ENCODE measurements around the gene DLGAP1.

The DLGAP1 gene

GRCh38 chr18:3525870-3526420, 929.2 kb downstream of the DLGAP1 start:
- DNase-seq (ENCODE audit: low spot score), result peak; percentile 20

GRCh38 chr18:3524706-3525105, 930.4 kb downstream of the DLGAP1 start:
- no peak for DNase-seq (ENCODE audit: low spot score)

- DNase-seq (ENCODE audit: low spot score), result peak; percentile 29
Observed at GRCh38 chr18:3520230-3521085, 934.6 kb downstream of the DLGAP1 start.

- no peak for DNase-seq (ENCODE audit: low spot score)
Observed at GRCh38 chr18:3514312-3515216, 940.5 kb downstream of the DLGAP1 start.

- no peak for DNase-seq (ENCODE audit: low spot score)
Observed at GRCh38 chr18:3513481-3513880, 941.6 kb downstream of the DLGAP1 start.

GRCh38 chr18:3511980-3512379, 943.1 kb downstream of the DLGAP1 start:
- no peak for DNase-seq (ENCODE audit: low spot score)

- DNase-seq (ENCODE audit: low spot score), result no peak
Observed at GRCh38 chr18:3510896-3511295, 944.2 kb downstream of the DLGAP1 start.

- no peak for DNase-seq (ENCODE audit: low spot score)
Observed at GRCh38 chr18:3510024-3510423, 945.1 kb downstream of the DLGAP1 start.

GRCh38 chr18:3508576-3509549, 946.2 kb downstream of the DLGAP1 start:
- DNase-seq (ENCODE audit: low spot score), result no peak

GRCh38 chr18:3504637-3505036, 950.5 kb downstream of the DLGAP1 start:
- no peak for DNase-seq (ENCODE audit: low spot score)

- no peak for DNase-seq (ENCODE audit: low spot score)
Observed at GRCh38 chr18:3502650-3503049, 952.5 kb downstream of the DLGAP1 start.

GRCh38 chr18:3500016-3500415, 955.1 kb downstream of the DLGAP1 start:
- no peak for DNase-seq (ENCODE audit: low spot score)

GRCh38 chr18:3499501-3499900, 955.6 kb downstream of the DLGAP1 start:
- DNase-seq (ENCODE audit: low spot score), result peak; percentile 67

GRCh38 chr18:3498698-3499471, 956.2 kb downstream of the DLGAP1 start:
- DNase-seq (ENCODE audit: low spot score), result peak; percentile 80

- DNase-seq (ENCODE audit: low spot score), result no peak
Observed at GRCh38 chr18:3495691-3496430, 959.2 kb downstream of the DLGAP1 start.

- no peak for DNase-seq (ENCODE audit: low spot score)
Observed at GRCh38 chr18:3494569-3494968, 960.5 kb downstream of the DLGAP1 start.

- no peak for DNase-seq (ENCODE audit: low spot score)
Observed at GRCh38 chr18:3494245-3494526, 960.9 kb downstream of the DLGAP1 start.

GRCh38 chr18:3493501-3494244, 961.4 kb downstream of the DLGAP1 start:
- DNase-seq (ENCODE audit: low spot score), result peak; percentile 50

- DNase-seq (ENCODE audit: low spot score), result no peak
Observed at GRCh38 chr18:3492721-3493120, 962.4 kb downstream of the DLGAP1 start.

Measured in iPS-NIHi11 (cell line).